GM21381 (cell line): ENCODE data around the gene PHC2.

ENCODE experiments used
- ATAC-seq: cut with Tn5 transposase; IDR thresholded peaks from one replicate; pipeline ENCODE4 v1.9.1; 2021; ENCODE audit warnings: mild to moderate bottlenecking, moderate library complexity; ENCODE audit not compliant: unreplicated experiment

The PHC2 gene

DNA sequence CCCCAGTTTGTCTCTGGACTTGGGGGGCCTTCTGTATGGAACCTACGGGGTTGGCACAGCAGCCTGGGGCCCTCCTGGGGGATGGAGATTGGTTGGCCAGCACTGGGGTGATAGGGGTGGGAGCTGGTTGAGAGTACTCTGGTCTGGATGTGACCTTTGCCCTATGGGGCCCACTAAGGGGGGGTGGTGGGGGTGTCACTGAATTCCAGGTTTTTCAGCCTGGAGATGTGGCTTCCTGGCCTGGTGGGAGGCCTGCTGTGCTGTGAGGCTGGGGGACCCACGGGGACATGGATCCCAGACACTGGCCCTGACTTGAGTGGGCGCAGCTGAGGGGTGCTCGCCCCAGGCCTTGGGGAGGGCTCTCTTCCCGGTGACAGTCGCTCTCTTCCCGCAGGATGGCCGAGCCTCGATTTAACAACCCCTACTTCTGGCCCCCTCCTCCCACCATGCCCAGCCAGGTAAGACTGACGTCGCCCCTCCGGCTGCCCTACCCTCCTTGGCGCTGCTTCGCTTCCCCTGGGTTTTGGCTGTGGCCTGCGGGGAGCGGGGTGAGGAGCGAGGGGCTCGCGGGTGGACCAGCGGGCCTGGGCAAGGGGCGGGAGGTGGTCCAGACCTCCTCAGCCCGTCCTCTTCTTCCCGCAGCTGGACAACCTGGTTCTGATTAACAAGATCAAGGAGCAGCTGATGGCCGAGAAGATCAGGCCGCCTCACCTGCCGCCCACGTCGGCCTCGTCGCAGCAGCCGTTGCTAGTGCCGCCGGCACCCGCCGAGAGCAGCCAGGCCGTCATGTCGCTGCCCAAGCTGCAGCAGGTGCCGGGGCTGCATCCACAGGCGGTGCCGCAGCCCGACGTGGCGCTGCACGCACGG, 155.0 kb downstream of the PHC2 start:
- ATAC-seq, result no peak

DNA sequence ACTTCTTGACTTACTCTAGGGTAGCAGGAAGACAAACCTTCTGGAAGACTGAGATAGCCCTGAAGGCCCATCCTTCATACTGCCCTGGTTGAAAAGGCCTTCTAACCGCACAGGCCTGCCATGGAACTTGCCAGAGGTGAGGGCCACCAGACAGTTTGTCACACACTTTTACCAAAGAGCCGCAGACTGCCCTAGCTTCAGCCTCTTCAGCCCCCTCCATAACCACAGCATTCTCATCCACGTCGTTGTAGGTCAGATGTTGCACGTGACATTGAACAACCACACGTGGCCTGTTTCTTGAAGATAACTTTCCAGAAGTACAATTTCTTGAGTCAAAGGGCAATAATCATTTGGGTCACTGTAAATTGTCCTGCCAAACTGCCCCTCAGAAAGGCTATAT, 155.7 kb downstream of the PHC2 start:
- ATAC-seq, result no peak

DNA sequence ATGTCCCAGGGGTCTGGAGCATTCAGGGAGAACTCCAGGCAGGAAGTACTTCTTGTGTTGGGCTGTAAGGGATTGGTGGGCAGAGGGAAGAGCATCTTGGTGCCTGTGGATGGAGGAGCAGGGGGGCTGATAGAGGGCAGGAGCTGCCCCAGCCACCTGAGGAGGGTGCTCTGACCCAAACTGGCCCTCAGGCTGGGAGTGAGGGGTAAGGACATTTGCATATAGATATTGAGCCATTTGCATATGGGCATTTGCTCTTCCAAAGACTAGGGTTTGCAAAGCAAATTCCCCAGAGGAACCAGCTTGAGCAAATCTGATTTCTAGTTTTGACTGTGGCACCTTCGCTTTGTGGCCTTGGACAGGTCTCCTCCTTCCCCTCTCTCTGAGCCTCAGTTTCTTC, 156.4 kb downstream of the PHC2 start:
- ATAC-seq, result no peak

DNA sequence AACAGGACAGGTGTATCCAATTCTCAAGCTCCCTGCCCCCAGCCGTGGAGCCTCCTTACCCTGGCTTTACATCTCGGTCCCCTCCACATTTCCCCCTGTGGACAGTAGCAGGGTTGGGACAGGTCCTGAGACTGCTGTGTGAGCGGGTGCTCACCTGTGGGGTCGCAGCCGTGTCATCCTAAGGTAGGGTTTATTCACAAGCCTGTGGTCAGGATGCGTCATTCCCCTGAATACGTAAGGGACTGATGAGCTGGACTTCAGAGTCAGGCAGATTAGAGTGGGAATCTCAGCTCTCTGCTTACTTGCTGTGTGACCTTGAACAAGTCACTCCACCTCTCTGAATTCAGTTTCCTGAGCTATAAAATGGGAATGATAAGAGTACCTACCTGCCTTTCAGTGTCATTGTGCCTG, 156.9 kb downstream of the PHC2 start:
- no peak for ATAC-seq
